Activated CD8-positive, alpha-beta memory T cell treated with anti-CD3 and anti-CD28 coated beads for 4 hours (primary cell): ENCODE results near the gene SMIM22.

ENCODE experiments used
- DNase-seq, 2 donors: peaks; one replicate each; pipeline ENCODE4 v3.0.0-alpha.2; 2020; ENCODE audit warnings: low read depth in 2 of 2

Gene SMIM22, protein sequence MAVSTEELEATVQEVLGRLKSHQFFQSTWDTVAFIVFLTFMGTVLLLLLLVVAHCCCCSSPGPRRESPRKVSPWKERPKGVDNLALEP

DNA sequence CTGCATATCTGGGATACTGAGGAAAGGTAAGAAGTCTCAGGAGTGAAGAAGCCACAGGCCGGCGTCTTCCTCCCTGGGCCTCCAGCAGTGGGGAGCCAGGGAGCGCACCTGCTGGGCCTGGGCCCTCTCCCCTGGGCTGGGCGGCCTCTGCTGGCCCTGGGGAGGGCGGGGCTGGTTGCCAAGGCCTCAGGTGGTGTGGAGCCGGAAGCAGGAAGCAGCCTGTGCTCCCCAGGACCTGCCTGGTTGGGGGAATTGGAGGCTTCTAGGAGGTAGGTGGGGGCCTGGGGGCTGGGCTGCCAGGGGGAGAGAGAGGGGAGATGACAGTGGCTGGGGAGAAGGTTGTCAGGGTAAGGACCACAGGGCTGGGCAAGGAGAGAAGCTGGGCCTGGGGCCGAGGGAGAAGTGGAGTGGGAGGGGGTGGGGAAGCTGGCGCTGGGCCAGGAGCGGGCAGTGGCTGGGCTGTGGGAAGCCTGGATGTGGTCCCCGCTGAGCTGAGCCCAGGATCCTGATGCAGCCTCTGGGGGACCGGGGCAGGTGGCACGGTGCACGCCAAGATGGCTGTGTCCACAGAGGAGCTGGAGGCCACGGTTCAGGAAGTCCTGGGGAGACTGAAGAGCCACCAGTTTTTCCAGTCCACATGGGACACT lies at the start of gene SMIM22:
Gene SMIM22 (plus strand): TSS at position 189 of the 647 bp plus-strand sequence. CDS start 366 bp downstream, at position 555.
- no peak for DNase-seq

DNA sequence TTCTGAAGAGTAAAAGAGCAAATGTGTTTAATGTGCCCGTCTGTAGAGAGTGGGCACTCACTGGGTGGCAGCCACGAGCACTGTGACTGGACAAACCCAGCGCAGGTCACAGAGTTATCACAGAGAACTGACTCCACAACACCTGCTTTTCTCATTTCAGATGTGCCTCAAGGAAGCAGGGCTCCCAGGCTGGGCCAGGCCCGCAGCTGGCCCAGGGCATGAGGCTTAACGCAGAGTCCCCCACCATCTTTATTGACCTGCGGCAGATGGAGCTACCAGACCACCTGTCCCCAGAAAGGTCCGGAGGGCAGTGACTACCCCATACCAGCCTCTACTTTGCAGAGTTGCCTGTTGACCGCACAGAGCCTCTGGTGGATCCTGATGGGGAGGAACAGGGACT lies 49.0 kb upstream of the SMIM22 start:
- no peak for DNase-seq

DNA sequence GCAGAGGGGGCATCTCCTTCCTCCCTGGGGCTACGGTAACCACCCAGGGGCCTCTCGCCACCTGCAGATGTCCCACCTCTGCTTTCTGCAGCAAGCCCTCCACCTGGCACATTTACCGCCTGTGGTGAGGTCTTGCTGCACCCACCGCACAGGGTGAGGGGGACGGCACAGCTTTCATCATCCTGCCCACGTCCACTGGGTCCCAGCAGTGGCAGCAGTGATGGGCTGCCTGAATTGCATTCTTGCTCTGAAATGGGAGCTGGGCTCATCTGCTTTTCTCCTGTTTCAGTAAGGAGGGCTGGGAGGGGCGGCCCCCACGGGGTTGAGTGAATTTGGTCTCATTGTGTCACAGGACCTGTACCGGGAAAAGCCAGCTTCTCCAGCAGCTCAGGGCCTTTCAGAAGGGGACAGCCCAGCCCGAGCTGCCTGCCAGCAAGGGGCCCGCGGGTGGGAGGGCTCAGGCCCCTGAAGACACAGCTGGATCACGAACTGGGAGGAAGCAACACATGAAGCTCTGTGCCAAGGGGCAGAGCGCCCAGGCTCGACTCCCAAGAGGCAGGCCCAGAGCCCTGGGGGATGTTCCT lies 48.1 kb upstream of the SMIM22 start:
- no peak for DNase-seq

DNA sequence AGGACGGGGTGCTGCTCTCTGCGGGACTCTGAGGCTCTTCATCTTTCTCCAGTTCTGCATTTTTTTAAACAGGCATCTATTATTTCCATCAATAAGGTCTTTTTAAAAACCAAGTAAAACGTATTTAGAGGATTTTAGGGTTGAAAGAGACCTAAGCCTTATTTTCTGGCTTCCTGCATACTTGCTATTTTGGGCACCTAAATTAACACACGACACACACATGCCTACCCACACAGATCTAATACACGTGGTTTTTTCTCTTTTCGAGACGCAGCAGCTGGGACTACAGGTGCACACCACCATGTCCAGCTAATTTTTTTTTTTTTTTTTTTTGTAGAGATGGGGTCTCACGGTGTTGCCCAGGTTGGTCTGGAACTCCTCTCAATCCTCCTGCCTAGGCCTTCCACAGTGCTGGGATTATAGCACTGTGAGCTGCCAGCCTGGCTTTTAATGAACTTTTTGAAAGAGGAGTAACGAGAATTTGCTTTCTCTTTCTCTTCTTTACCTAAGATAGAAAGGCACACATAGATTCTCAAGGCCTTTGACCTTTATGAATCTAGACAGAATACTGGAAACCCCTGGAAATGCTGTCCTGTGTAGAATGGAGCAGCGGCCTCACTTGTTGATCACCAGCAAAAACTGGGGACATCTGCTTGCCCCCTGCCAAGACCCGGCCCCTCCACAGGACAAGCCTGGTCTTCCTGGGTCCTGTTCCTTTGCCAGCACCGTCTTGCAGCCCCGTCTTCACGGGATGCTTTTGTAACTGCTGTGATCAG lies 47.1 kb upstream of the SMIM22 start:
- no peak for DNase-seq

DNA sequence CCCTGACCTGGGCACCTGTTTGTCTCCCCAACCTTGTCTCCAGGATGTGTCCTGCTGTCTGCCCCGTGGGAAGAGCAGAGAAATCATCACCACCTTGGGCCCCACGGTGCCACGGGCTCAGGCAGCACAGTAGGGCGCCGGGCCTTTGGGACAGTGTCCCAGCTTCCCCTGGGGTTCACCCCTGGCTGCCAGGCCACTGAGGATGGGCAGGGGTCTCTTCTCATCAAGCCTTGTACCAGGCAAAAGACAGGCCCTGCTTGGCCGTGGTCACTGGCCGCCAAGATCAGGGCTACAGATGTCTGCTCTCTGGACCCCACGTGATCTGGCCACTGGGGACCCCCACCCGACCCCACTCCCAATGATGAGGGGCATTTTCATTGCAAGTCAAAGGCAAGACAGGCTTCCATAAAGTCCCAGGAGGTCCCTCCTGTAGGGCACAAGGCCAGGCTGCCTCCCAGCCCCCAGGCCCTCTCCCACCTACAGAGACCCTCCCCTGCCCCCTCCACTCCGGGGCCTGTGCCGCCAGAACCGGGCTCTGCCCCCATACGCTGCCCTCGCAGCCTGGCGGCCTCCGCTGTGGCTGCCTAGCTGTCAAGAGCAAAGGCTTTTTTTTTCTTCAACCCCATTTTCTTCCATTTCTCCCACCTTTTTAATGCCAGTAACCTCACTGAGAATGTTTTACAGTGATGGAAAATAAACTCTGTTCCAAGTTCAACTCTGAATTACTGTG lies 46.3 kb upstream of the SMIM22 start:
- no peak for DNase-seq

DNA sequence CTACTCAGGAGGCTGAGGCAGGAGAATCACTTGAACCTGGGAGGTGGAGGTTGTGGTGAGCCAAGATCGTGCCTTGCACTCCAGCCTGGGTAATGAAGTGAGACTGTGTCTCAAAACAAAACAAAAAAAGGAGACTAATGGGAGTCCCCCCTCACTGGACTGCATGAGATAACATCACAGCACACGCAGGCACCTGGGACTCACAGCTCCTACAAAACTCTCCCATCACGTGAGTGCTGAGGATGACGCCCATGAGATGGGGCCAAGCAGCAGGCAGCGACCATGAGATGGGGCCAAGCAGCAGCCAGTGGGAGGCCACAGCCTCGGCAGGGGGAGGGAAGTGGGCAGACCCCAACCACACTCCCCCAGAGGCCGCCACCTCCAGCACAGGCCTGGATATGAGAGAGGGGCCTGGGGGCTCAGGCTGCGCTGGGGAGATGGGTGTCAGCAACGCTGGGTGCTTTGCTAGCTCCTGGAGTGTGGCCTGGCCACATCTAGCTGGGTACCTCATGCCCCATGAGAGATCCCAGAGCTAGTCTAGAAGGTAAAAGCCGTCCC lies 45.4 kb upstream of the SMIM22 start:
- no peak for DNase-seq

DNA sequence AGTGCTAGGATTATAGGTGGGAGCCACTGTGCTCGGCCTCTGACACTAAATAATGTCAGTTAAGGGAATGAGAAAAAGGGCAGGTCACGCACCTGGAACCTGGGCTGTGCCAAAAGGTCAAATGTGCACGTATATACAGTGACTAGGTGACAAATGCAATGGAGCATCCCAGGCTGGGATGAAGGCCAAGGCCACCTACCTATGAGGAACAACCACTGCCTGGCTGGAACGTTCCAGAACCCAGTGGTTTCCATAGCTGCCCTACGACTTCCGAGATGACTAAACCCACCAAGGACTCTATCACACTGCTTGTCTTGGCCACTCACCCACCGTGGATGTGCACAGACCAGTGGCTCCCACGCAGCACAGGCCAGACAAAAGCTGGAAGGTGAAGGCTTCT lies 44.3 kb upstream of the SMIM22 start:
- no peak for DNase-seq

DNA sequence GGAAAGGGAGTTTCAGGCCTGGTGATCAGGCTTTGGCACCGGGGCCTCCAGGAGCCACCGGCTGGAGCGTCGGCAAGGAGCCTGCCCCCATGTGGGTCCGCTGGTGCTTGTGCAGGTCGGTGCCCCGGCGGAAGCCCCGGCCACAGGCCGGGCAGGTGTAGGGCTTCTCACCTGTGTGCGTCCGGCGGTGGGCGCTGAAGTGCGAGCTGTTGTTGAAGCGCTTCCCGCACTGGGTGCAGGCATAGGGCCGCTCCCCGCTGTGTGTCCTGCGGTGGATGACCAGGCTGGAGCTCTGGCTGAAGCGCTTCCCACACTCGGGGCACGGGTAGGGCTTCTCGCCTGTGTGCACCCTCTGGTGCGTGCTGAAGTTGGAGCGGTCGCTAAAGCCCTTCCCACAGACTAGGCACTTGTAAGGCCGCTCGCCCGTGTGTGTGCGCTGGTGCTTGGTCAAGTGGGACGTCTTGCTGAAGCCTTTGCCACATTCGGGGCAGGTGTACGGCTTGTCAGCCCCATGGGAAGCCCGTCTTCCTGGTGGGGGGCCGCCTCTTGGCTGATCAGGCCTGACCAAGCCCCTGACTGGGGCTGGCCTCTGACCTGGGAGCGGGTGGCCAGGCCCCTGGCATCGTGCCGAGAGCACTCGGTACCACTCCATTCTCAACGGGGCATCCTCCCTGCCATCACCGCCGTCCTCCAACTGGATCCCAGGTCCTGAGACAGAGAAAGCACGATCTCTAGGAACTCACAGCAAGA lies 42.6 kb upstream of the SMIM22 start:
- DNase-seq = no peak

DNA sequence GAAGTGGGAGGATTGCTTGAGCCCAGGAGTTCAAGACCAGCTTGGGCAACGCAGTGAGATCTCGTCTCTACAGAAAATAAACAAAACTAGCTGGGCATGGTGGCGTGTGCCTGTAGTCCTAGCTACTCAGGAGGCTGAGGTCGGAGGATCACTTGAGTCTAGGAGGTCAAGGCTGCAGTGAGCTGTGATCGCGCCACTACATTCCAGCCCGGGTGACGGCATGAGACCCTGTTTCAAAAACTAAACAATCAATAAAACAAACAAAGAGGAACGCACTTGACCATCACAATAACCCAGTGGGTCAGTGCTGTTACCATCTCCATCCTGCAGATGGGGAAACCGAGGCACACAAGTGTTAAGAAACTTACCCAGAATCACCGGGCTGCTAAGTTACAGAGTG lies 41.9 kb upstream of the SMIM22 start:
- no peak for DNase-seq

DNA sequence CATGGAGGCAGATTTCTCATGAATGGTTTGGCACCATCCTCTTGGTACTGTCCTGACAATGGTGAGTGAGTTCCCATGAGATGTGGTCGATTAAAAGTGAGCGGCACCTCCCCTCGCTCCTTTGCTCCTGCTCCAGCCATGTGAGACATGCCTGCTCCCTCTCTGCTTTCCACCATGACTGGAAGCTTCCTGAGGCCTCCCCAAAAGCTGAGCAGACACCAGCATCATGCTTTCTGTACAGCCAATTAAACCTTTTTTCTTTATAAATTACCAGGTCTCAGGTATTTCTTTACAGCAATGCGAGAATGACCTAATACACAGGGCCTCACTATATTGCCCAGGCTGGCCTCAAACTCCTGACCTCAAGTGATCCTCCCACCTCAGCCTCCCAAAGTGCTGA lies 40.3 kb upstream of the SMIM22 start:
- DNase-seq = no peak

DNA sequence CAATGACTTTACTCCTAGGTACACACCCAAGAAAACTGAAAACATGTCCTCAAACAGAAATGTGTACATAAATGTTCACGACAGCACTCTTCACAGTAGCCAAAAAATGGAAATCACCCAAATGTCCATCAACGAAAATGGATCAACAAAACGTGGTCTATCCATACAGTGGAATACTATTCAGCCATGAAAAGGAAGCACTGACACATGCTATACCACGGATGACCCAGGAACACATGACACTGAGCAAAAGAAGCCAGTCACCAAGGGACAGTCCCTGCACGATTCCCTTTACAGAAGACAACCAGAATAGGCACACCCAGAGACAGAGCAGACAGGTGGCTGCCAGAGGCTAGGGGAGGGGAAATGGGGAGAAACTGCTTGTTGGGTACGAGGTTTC lies 39.5 kb upstream of the SMIM22 start:
- no peak for DNase-seq

DNA sequence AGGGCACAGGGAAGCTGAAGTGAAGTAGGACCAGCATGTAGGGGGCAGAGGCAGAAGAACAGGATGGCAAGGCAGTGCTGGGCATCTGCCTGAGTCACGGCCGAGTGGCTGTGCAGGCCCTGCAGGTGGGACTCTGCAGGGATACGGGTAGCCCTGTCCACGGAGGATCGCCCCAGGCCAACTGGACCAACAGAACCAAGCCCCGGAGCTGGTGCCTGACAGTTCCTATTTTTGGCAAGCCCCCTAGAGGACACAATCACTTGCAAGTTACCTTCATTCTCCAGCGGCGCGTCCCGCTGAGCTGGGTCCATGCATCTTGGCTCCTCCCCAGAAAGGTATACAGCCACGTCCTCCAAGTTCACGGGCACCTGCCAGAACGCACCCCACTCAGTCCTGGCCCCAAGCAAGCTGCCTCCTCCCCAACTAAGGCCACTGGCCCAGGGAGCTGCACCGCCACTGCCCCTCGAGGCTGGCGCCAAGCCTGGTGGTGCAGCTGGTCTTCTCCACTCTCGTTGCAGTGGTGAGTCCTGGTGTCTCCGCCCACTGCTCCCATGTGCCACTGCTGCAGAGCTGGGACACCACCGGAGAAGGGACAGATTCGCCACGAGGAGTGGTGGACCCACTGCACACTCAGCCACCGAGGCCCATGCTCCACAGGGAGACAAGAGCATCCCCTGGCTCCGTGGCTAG lies 34.8 kb upstream of the SMIM22 start:
- no peak for DNase-seq

DNA sequence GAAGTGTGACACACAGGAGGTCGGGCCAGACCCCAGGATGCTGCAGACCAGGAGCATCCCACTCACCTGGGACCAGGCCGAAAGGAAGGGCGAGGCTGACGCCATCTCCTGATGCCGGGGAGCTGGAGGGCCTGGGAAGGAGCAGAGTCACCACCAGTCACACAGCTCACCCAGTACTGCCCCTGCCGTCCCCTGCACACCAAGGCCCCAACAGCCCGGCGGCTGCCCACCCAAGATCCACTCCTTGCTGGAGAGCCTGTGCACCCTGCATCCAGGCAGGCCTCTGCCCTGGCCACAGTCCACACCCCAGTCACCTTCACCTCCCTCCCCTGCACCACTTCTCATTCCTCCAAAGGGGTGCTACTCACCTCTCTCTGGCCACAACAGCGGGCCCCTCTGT lies 33.0 kb upstream of the SMIM22 start:
- no peak for DNase-seq

DNA sequence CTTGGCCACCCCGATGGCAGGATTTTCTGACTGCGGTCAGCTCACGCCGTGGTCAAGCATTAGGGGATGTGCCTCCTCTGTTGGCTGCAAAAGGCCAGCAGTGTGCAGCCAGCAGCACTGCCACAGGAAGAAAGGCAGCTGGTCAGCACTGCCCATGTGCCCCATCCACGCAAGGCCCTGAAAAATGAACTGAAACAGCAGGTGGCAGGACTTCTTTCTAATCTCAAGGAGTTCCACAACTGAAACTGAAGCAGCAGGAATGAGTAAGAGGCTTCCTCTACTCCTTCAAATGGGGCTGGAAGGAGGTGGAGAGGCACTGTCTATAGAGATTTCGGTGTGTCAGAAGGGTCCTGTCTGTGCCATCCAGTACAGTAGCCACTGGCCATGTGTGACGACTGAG lies 31.4 kb upstream of the SMIM22 start:
- DNase-seq = no peak

DNA sequence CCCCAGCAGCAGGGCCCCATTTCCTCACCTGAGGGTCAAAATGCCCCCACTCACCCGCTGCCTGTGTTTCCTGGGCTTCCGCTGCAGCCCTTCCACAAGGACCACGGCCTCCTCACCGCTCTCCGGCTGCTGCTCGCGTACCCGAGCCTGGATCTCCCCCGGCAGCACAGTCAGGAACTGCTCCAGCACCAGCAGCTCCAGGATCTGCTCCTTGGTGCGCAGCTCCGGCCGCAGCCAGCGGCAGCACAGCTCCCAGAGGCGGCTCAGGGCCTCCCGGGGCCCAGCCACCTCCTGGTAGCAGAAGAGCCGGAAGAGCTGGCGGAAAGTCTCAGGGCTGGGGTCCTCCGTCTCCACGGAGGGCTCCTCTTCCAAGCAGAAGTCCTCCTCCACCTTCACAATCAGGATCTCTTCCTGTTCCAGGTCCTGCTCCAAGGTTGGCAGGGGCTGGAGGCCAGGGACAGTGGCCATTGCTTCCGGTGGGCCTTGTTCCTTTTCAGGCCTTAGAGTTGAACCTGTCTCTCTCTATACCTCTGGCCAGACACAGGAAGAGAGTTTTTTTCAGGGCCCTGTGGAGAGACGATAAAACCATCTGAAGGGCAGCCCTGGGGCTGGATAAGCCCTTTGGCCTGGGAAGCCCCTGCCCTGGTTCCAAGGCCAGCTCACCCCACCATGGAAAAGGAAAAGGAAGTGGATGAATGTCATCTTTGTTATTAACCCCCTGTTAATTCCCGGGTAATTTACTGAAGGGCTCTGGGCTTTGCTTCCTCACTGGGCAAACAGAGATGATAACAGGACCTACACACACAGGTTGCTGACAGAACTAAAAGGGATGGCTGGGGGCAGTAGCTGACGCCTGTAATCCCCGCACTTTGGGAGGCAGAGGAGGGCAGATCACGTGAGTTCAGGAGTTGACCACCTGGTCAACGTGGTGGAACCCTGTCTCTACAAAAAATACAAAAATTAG lies 29.4 kb upstream of the SMIM22 start:
- DNase-seq = no peak

DNA sequence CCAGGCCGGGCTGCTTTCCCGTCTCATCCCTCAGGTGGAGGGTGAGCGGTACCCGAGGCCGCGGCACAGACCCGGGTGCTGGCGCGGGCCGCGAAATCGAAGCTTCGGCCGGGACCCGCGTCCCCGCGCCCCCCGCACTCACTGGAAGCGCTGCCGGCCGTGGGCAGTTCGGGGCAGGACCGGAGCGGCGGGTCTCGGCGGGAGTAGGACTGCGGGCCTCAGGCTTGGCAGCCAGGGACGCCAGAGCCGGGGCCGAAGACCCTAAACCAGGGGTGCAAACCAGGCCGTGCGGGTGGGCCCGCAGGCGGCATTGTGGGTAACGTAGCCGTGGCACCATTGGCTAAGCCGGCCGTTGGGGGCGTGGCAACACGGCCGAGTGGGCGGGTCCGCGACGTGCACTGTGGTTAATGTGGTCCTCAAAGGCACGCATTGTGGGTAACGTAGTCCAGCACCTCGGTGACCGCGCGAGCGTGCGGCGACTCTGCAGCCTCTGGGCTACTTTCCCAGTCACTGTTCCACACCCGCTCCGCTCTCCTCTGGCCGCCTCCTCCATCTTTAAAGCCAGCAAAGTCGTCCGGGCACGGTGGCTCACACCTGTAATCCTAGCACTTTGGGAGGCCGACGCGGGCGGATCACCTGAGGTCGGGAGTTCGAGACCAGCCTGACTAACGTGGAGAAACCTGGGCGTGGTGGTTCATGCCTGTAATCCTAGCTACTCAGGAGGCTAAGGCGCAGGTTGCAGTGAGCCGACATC lies 28.1 kb upstream of the SMIM22 start, which contains the start of gene ZNF500:
Gene ZNF500 (minus strand): TSS at position 288 of the 754 bp plus-strand sequence. CDS start 1,184 bp downstream, outside the sequence.
- DNase-seq = peak; percentile 93 to 97

DNA sequence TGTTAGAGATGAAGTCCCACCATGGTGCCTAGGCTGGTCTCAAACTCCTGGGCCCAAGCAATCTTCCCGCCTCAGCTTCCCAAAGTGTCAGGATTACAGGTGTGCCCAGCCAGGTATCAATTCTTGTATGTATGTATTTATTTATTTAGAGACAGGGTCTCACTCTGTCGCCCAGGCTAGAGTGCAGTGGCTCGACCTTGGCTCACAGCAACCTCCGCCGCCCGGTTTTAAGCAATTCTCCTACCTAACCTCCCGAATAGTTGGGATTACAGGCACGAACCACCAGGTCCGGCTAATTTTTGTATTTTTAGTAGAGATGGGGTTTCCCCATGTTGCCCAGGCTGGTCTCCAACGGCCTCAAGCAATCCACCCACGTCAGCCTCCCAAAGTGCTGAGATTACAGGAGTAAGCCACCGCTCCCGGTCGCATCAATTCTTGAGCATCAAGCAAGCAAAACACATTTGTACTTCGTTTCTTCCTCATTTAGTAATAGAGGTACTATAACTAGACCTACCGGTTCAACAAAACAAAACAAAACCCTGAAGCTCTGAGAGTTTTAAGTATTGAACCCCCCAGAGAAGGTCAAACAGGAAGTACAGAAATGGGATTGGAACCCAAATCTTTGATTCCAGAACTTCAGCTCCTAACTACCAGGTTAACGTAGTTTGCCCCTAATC lies 27.2 kb upstream of the SMIM22 start:
- DNase-seq = no peak
